ENCODE data around the gene APC.

DNA sequence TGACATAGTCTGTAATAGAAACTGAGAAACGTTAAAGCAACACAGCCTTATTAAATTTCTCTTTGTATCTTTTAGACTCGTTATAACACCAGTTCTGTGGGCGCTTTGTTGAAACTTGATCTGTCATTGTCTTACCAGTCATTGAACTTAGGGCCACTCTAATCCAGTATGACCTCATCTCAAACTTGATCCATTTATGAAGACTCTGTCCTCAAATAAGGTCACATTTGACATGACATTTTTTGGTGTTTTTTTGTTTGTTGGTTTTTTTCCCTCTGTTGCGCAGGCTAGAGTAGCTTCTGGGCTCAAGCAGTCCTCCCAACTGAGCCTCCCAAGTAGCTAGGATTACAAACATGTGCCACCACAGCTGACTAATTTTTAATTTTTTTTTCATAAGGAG is 5.9 kb downstream of the APC start:
- TF ChIP-seq ZNF232 (CRISPR knock-in tag; IDR thresholded peaks at IDR 0.05) = no peak
- no peak for TF ChIP-seq CTCF (IDR thresholded peaks at IDR 0.05)

Measured in WTC11 (cell line).